Trophoblast cell (in vitro differentiated cells and primary cell): ENCODE results near the gene CCDC110. TPM values are rescaled to one million over a fixed set of nuclear protein-coding genes. Genes with fewer than 3 reads are reported as not detected.
A peak's percentile ranks its signal among the peaks of the same experiment; 100 is the strongest.

Experiments used
- DNase-seq, 2 donors: peaks; one replicate each; pipeline ENCODE4 v3.0.0-alpha.2; 2016
- H2AFZ ChIP-seq: 2 replicates; pipeline ENCODE4 v1.6.1; 2013; ENCODE audit warnings: low read length, moderate library complexity, mild to moderate bottlenecking; ENCODE audit not compliant: insufficient read depth, poor library complexity
- H2AK5ac ChIP-seq: 2 replicates; pipeline ENCODE4 v1.6.1; 2013; ENCODE audit warnings: mild to moderate bottlenecking, low read length
- H2BK120ac ChIP-seq: 2 replicates; pipeline ENCODE4 v1.6.1; 2013; ENCODE audit warnings: low read length, mild to moderate bottlenecking, moderate library complexity; ENCODE audit not compliant: insufficient read depth, poor library complexity
- H2BK12ac ChIP-seq: 2 replicates; pipeline ENCODE4 v1.6.1; 2013; ENCODE audit warnings: mild to moderate bottlenecking, low read length, moderate library complexity
- H2BK5ac ChIP-seq: 2 replicates; pipeline ENCODE4 v1.6.1; 2013; ENCODE audit warnings: low read length, low read depth, moderate library complexity, mild to moderate bottlenecking; ENCODE audit not compliant: poor library complexity
- H3K14ac ChIP-seq: 2 replicates; pipeline ENCODE4 v1.6.1; 2013; ENCODE audit warnings: mild to moderate bottlenecking, low read length
- H3K18ac ChIP-seq: 2 replicates; pipeline ENCODE4 v1.6.1; 2013; ENCODE audit warnings: mild to moderate bottlenecking, low read length
- H3K23ac ChIP-seq: 2 replicates; pipeline ENCODE4 v1.6.1; 2013; ENCODE audit warnings: low read length
- H3K27ac ChIP-seq: 2 replicates; pipeline ENCODE4 v1.5.1; 2013; ENCODE audit warnings: low read depth, mild to moderate bottlenecking, inconsistent platforms, low read length, moderate library complexity
- H3K27me3 ChIP-seq: 2 replicates; pipeline ENCODE4 v1.6.1; 2013; ENCODE audit warnings: inconsistent platforms, mild to moderate bottlenecking, low read length, moderate library complexity; ENCODE audit not compliant: insufficient read depth
- H3K36me3 ChIP-seq, 2 experiments: 1 replicate in 1 of 2; 2 replicates in 1 of 2; pipeline ENCODE4 v1.6.1; 2013; ENCODE audit warnings: low read length in 2 of 2, mild to moderate bottlenecking in 2 of 2, moderate library complexity in 1 of 2; ENCODE audit not compliant: insufficient read depth in 2 of 2, control insufficient read depth in 1 of 2
- H3K4ac ChIP-seq: 2 replicates; pipeline ENCODE4 v1.6.1; 2013; ENCODE audit warnings: low read depth, mild to moderate bottlenecking, low read length, moderate library complexity
- H3K4me1 ChIP-seq, 2 experiments: 1 replicate in 1 of 2; 2 replicates in 1 of 2; pipeline ENCODE4 v1.6.1; 2013; ENCODE audit warnings: low read length in 2 of 2, mild to moderate bottlenecking in 2 of 2, moderate library complexity in 1 of 2; ENCODE audit not compliant: insufficient read depth in 2 of 2, control insufficient read depth in 1 of 2
- H3K4me2 ChIP-seq: 2 replicates; pipeline ENCODE4 v1.6.1; 2013; ENCODE audit warnings: inconsistent platforms, mild to moderate bottlenecking, low read length, moderate library complexity
- H3K4me3 ChIP-seq: 2 replicates; pipeline ENCODE4 v1.5.1; 2013; ENCODE audit warnings: mild to moderate bottlenecking, low read depth, low read length, inconsistent platforms
- H3K79me1 ChIP-seq: one replicate; pipeline ENCODE4 v1.6.1; 2013; ENCODE audit warnings: low read length
- H3K79me2 ChIP-seq: 2 replicates; pipeline ENCODE4 v1.6.1; 2013; ENCODE audit warnings: low read length, mild to moderate bottlenecking; ENCODE audit not compliant: control insufficient read depth, insufficient read depth, poor library complexity
- H3K9ac ChIP-seq: 2 replicates; pipeline ENCODE4 v1.6.1; 2013; ENCODE audit warnings: mild to moderate bottlenecking, low read length
- H3K9me3 ChIP-seq: 2 replicates; pipeline ENCODE4 v1.6.1; 2013; ENCODE audit warnings: low read depth, mild to moderate bottlenecking, control low read depth, inconsistent platforms, low read length; ENCODE audit not compliant: insufficient read depth
- H4K12ac ChIP-seq: 2 replicates; pipeline ENCODE4 v1.6.1; 2013; ENCODE audit warnings: low read depth, mild to moderate bottlenecking, low read length, moderate library complexity
- H4K8ac ChIP-seq: 2 replicates; pipeline ENCODE4 v1.6.1; 2013; ENCODE audit warnings: low read depth, mild to moderate bottlenecking, low read length, moderate library complexity
- H4K91ac ChIP-seq: one replicate; pipeline ENCODE4 v1.6.1; 2013; ENCODE audit warnings: low read depth, mild to moderate bottlenecking, low read length, moderate library complexity
- WGBS: extraction: QIAGEN DNeasy Blood & Tissue Kit; methylation state at CpG from one replicate; pipeline ENCODE4 v1.1.7; 2013; ENCODE audit warnings: missing lambda C conversion rate; ENCODE audit not compliant: insufficient read length, insufficient coverage; ENCODE audit errors: extremely low coverage; 5-methylcytosine and 5-hydroxymethylcytosine counted together
- polyA plus RNA-seq: library from polyadenylated mRNA; stranded (reverse); fragments of 200-250 nt; gene quantifications from 2 replicates; pipeline ENCODE4 v1.2.3, GENCODE V29; 2013

The CCDC110 gene
- 0.58 and 0.82 TPM in 2 replicates for polyA plus RNA-seq

GRCh38 chr4:185471235-185472102 lies at the start of gene CCDC110:
Gene CCDC110, minus strand, starts transcription at chr4:185471733. Its CDS starts 50 bp downstream, at chr4:185471683.
- peak; percentile 85 to 91 for DNase-seq
- no peaks in the 10 kb centered on the region for H3K9me3 ChIP-seq
- H3K9ac ChIP-seq, result no peak within 1 kb of the TSS
- H3K14ac ChIP-seq, result peak within 1 kb of the TSS; percentile 67
- no peak within 1 kb of the TSS for H3K27ac ChIP-seq
- no peaks in the 10 kb centered on the region for H3K36me3 ChIP-seq
- no peak within 1 kb of the TSS for H2AK5ac ChIP-seq
- H3K27me3 ChIP-seq, result peaks cover 3% of the 10 kb centered on the region
- peak within 1 kb of the TSS; percentile 66 for H4K91ac ChIP-seq
- WGBS, result no CpG with 5 or more reads among the region's 93 CpGs
- H2BK5ac ChIP-seq, result no peak within 1 kb of the TSS
- H4K12ac ChIP-seq, result peak within 1 kb of the TSS; percentile 59
- H3K4me2 ChIP-seq, result peak within 1 kb of the TSS; percentile 83
- H4K8ac ChIP-seq, result peak within 1 kb of the TSS; percentile 74
- peak within 1 kb of the TSS; percentile 50 for H3K4ac ChIP-seq
- H3K4me3 ChIP-seq, result peak within 1 kb of the TSS; percentile 68
- H2BK120ac ChIP-seq, result peak within 1 kb of the TSS; percentile 53
- peaks cover 3 to 4% of the 10 kb centered on the region in 2 experiments for H3K4me1 ChIP-seq
- peak within 1 kb of the TSS; percentile 75 for H3K18ac ChIP-seq
- peaks cover 4% of the 10 kb centered on the region for H3K79me2 ChIP-seq
- peak within 1 kb of the TSS; percentile 96 for H2AFZ ChIP-seq
- peak within 1 kb of the TSS; percentile 50 for H2BK12ac ChIP-seq
- no peak within 1 kb of the TSS for H3K23ac ChIP-seq
- no peaks in the 10 kb centered on the region for H3K79me1 ChIP-seq

- Histone ChIP-seq H2AK5ac (no peak overlapping the region), H3K27me3 (no peaks in the 10 kb centered on the region), H4K91ac (no peak overlapping the region), H3K23ac (no peak overlapping the region), H3K18ac (no peak overlapping the region), H2BK120ac (no peak overlapping the region), H3K4me2 (no peak overlapping the region), H2AFZ (no peak overlapping the region), H3K79me2 (no peaks in the 10 kb centered on the region), H2BK5ac (no peak overlapping the region), H3K14ac (no peak overlapping the region), H4K8ac (no peak overlapping the region), H3K79me1 (no peaks in the 10 kb centered on the region), H4K12ac (no peak overlapping the region), H3K27ac (no peak overlapping the region), H3K4me1 (no peaks in the 10 kb centered on the region), H3K36me3 (no peaks in the 10 kb centered on the region), H3K4me3 (no peak overlapping the region), H3K4ac (no peak overlapping the region), H3K9ac (no peak overlapping the region), H2BK12ac (no peak overlapping the region), H3K9me3 (no peaks in the 10 kb centered on the region)
- peak in 1 of 2 donors; percentile 36 for DNase-seq
- WGBS, result no CpG with 5 or more reads among the region's 4 CpGs
Measured at GRCh38 chr4:185520119-185520518, 48.6 kb upstream of the CCDC110 start.

- no peak overlapping the region for H4K91ac ChIP-seq
- H2AFZ ChIP-seq, result no peak overlapping the region
Measured at GRCh38 chr4:185518494-185518893, 47.0 kb upstream of the CCDC110 start.

GRCh38 chr4:185518069-185518468 lies 46.5 kb upstream of the CCDC110 start:
- Histone ChIP-seq H2BK12ac (no peak overlapping the region), H3K23ac (no peak overlapping the region), H4K12ac (no peak overlapping the region), H2AFZ (no peak overlapping the region), H3K18ac (no peak overlapping the region), H2AK5ac (no peak overlapping the region), H4K8ac (no peak overlapping the region), H3K4me3 (no peak overlapping the region), H3K9me3 (no peaks in the 10 kb centered on the region), H3K27me3 (no peaks in the 10 kb centered on the region), H3K36me3 (no peaks in the 10 kb centered on the region), H3K4ac (no peak overlapping the region), H3K4me2 (no peak overlapping the region), H4K91ac (no peak overlapping the region), H3K4me1 (no peaks in the 10 kb centered on the region), H2BK5ac (no peak overlapping the region), H2BK120ac (no peak overlapping the region), H3K9ac (no peak overlapping the region), H3K79me1 (no peaks in the 10 kb centered on the region), H3K14ac (no peak overlapping the region), H3K79me2 (no peaks in the 10 kb centered on the region), H3K27ac (no peak overlapping the region)
- DNase-seq, result no peak

More at GRCh38 chr4:185518494-185518893, 47.0 kb upstream of the CCDC110 start:
- H3K4me1 ChIP-seq, result no peaks in the 10 kb centered on the region
- no peaks in the 10 kb centered on the region for H3K27me3 ChIP-seq
- no peak overlapping the region for H4K8ac ChIP-seq
- H2BK120ac ChIP-seq, result no peak overlapping the region
- no peak overlapping the region for H4K12ac ChIP-seq
- H3K4ac ChIP-seq, result no peak overlapping the region
- no peak overlapping the region for H3K14ac ChIP-seq
- no CpG with 5 or more reads among the region's 1 CpG for WGBS
- H2AK5ac ChIP-seq, result no peak overlapping the region
- H3K79me1 ChIP-seq, result no peaks in the 10 kb centered on the region
- no peak overlapping the region for H3K4me2 ChIP-seq
- H3K23ac ChIP-seq, result no peak overlapping the region
- no peak overlapping the region for H3K4me3 ChIP-seq
- H3K9me3 ChIP-seq, result no peaks in the 10 kb centered on the region
- H3K27ac ChIP-seq, result no peak overlapping the region
- H2BK12ac ChIP-seq, result no peak overlapping the region
- no peak overlapping the region for H3K9ac ChIP-seq
- no peaks in the 10 kb centered on the region for H3K79me2 ChIP-seq
- no peak overlapping the region for H2BK5ac ChIP-seq
- no peak overlapping the region for H3K18ac ChIP-seq
- H3K36me3 ChIP-seq, result no peaks in the 10 kb centered on the region
- no peak for DNase-seq
